ENCODE measurements around the gene POU4F1. TPM values are rescaled to one million over a fixed set of nuclear protein-coding genes. Genes with fewer than 3 reads are reported as not detected.

Gene POU4F1
- total RNA-seq, 1 donor from 2014 or later: not detected

DNA sequence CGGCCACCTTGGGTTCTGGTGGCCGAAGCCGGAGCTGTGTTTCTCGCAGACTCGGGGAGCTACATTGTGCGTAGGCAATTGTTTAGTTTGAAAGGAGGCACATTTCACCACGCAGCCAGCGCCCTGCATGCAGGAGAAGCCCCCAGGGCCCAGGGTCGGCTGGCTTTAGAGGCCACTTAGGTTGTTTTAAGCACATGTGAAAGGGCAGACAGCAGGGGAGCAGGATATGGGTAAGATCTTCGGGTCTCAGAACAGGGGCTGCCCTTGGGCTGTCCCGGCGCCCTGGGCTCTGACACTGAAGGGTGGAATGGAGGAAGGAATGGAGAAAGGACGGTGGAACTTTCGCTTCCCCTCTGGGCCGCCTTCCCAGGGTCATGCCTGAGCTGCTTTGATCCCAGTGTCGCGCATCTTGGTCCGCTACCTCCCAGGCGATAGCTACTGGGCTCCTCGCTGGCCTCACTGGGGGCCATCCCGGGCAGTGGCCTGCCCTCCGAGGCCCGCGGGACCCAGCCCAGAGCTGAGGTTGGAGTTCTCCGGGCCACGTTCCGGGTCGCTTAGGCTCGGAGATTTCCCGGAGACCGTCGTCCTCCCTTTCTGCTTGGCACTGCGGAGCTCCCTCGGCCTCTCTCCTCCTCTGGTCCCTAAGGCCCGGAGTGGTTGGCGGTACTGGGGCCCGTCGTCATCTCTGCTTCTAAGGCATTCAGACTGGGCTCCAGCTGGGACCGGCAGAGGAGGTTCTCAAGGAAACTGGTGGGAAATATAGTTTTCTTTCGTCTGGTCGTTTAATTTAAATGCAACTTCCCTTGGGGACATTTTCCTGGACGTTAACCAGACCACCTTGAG lies 4.3 kb upstream of the POU4F1 start:
- intact Hi-C loops (cut with DNase I): no loop called here
- Histone ChIP-seq H3K9me3 (no peaks in the 10 kb centered on the region), H3K27ac (no peak overlapping the region), H3K4me1 (peaks cover 53% of the 10 kb centered on the region), H3K4me3 (peak overlapping the region in 1 of 2 donors; percentile 21), H3K36me3 (no peaks in the 10 kb centered on the region), H3K27me3 (peaks cover 53% of the 10 kb centered on the region)
- no peak for TF ChIP-seq POLR2AphosphoS5 (IDR thresholded peaks at IDR 0.05; ENCODE audit: insufficient read depth in 1 of 2, low read depth in 1 of 2)
- no peak for TF ChIP-seq POLR2A (IDR thresholded peaks at IDR 0.05)
- TF ChIP-seq CTCF (IDR thresholded peaks at IDR 0.05): no peak
- no peak for DNase-seq (ENCODE audit: extremely low spot score in 2 of 2)

DNA sequence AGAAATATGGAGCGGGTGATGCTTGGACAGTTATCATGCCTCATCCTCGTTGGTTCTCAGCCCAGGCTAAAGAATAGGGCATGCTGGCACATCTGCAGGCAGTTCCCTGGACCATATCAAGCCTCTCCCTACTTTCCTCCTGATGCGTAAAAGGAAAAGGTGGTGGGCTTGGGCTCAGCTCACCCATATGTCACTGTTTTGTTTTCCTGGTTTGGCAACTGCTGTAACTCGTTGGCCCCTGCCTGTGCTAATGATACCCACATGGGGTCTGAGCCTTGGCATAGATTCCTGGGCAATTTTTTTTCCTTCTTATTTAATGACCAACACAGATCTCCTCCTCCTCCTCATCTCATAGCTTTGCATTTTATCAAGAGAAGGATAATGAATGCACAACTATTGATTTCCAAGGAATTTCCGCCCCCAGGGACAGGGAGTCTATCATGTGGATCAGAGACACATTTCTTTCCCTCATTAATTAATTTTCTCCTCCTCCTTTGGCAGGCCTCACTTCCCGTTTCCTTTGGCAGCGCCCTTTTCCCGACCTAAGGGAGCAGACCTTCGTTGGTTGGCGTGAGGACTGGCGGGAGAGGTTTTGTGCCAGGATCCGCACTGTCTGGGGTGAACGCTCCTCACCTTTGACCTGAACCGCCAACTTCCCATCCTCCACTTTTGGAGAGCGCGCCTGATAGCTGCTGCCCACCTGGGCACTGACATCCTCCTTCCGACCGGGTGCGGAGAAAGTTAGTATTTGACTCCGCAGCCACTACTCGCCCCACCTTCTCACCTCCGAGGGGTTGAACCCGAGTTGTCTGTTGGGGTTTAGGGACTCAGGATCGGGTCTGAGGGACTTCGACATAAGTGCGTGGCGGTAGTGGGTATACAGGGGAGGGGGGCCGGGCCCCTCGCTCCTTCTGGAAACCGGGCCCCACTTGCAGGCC lies 3.4 kb upstream of the POU4F1 start:
- H3K9me3 ChIP-seq: no peaks in the 10 kb centered on the region
- H3K27me3 ChIP-seq: peaks cover 58% of the 10 kb centered on the region
- DNase-seq (ENCODE audit: extremely low spot score in 2 of 2): no peak
- peak overlapping the region in 1 of 2 donors; percentile 21 for H3K4me3 ChIP-seq
- peaks cover 57% of the 10 kb centered on the region for H3K4me1 ChIP-seq
- H3K36me3 ChIP-seq: no peaks in the 10 kb centered on the region
- TF ChIP-seq CTCF (IDR thresholded peaks at IDR 0.05): no peak
- TF ChIP-seq POLR2AphosphoS5 (IDR thresholded peaks at IDR 0.05; ENCODE audit: insufficient read depth in 1 of 2, low read depth in 1 of 2): no peak
- no peak for TF ChIP-seq POLR2A (IDR thresholded peaks at IDR 0.05)
- H3K27ac ChIP-seq: no peak overlapping the region
- intact Hi-C loops (cut with DNase I): no loop called here

DNA sequence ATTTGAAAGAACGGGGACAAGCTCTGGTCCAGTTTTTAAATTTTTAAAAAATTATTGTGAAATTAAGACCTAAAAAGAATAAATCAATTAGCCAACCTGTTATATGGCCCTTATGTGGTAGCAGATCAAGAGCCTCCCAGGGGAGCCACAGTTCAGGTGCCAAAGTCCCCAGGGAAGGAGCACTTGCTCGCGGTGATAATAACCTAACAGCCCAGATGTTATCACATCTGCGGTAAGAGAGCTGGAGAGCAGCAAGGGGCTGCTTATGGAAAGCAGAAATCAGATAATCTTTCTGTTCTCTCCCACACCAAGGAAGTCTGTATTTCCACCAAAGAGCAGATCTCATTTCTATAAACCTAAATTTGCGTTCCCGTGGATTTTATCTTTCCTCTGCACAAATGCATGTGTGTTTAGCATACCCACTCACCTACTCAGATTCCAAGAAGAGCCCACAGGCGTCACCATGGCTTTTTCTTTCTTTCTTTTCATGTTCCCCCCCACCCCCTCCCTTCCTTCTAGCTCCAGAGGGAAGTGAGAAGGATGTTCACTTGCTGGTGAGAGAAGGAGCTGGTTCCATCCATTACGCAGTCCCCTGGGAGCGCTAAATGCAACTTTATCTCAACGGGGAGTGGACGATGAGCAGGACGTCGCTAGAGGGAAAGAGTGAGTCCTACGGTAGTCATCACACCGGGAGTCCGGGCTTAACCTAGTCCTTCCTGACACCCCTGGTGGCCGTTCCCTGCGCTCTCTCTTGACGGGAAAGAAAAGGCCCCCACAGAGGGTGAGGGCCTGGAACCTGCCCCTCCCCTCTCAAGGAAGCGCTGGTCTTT lies 1.6 kb upstream of the POU4F1 start:
- TF ChIP-seq POLR2A (IDR thresholded peaks at IDR 0.05) (no peak), CTCF (IDR thresholded peaks at IDR 0.05) (no peak), POLR2AphosphoS5 (IDR thresholded peaks at IDR 0.05; ENCODE audit: insufficient read depth in 1 of 2, low read depth in 1 of 2) (no peak)
- H3K4me1 ChIP-seq: peaks cover 61% of the 10 kb centered on the region
- intact Hi-C loops (cut with DNase I): no loop called here

GRCh38 chr13:78602561-78603239 lies 652 bp downstream of the POU4F1 start:
- peaks cover 59% of the 10 kb centered on the region for H3K27me3 ChIP-seq
- TF ChIP-seq POLR2A (IDR thresholded peaks at IDR 0.05) (no peak), POLR2AphosphoS5 (IDR thresholded peaks at IDR 0.05; ENCODE audit: insufficient read depth in 1 of 2, low read depth in 1 of 2) (no peak)
- peaks cover 38% of the 10 kb centered on the region for H3K4me1 ChIP-seq
- H3K4me3 ChIP-seq: peak overlapping the region; percentile 14 to 27
- H3K36me3 ChIP-seq: no peaks in the 10 kb centered on the region
- H3K27ac ChIP-seq: no peak overlapping the region
- no peaks in the 10 kb centered on the region for H3K9me3 ChIP-seq
- no peak for DNase-seq (ENCODE audit: extremely low spot score in 2 of 2)
- intact Hi-C loops (cut with DNase I): no loop called here

More for the DNA sequence above, 1.6 kb upstream of the POU4F1 start:
- DNase-seq (ENCODE audit: extremely low spot score in 2 of 2): no peak
- no peaks in the 10 kb centered on the region for H3K9me3 ChIP-seq
- no peak overlapping the region for H3K4me3 ChIP-seq
- no peak overlapping the region for H3K27ac ChIP-seq
- H3K27me3 ChIP-seq: peaks cover 70% of the 10 kb centered on the region
- no peaks in the 10 kb centered on the region for H3K36me3 ChIP-seq
